OCI-LY1 (cell line): ENCODE measurements around the gene ANAPC2.

Experiments
- H2AFZ ChIP-seq: fragments of 200-600 bp; sonication (generic), shearing (Covaris generic); 2 replicates; pipeline ENCODE4 v1.6.0; 2014; ENCODE audit warnings: antibody characterized with exemption, mild to moderate bottlenecking, low read length
- H3F3A ChIP-seq: fragments of 200-600 bp; sonication (generic), shearing (Covaris generic); 2 replicates; pipeline ENCODE4 v1.6.0; 2014; ENCODE audit warnings: mild to moderate bottlenecking, antibody characterized with exemption, low read length, moderate library complexity; ENCODE audit not compliant: insufficient read depth
- H3K27ac ChIP-seq: fragments of 200-600 bp; sonication (generic); 2 replicates; pipeline ENCODE4 v1.5.1; 2014; ENCODE audit warnings: low read length, mixed run types, mild to moderate bottlenecking, low read depth; ENCODE audit not compliant: poor library complexity, severe bottlenecking
- H3K27me3 ChIP-seq: fragments of 200-600 bp; sonication (generic); 2 replicates; pipeline ENCODE4 v1.6.0; 2014; ENCODE audit warnings: antibody characterized with exemption, mild to moderate bottlenecking, low read length, moderate library complexity; ENCODE audit not compliant: insufficient read depth
- H3K36me3 ChIP-seq: fragments of 200-600 bp; sonication (generic); 2 replicates; pipeline ENCODE4 v1.6.1; 2014; ENCODE audit warnings: mild to moderate bottlenecking, antibody characterized with exemption, low read length, moderate library complexity, mixed read lengths; ENCODE audit not compliant: insufficient read depth
- H3K4me1 ChIP-seq: fragments of 200-600 bp; sonication (generic); 2 replicates; pipeline ENCODE4 v1.5.1; 2014; ENCODE audit warnings: mild to moderate bottlenecking, low read length, moderate library complexity; ENCODE audit not compliant: insufficient read depth, severe bottlenecking
- H3K4me2 ChIP-seq: fragments of 200-600 bp; sonication (generic), shearing (Covaris generic); 2 replicates; pipeline ENCODE4 v1.6.1; 2014; ENCODE audit warnings: low read length
- H3K4me3 ChIP-seq: fragments of 200-600 bp; sonication (generic); 2 replicates; pipeline ENCODE4 v1.5.1; 2014; ENCODE audit warnings: low read length, low read depth, mild to moderate bottlenecking, mixed read lengths; ENCODE audit not compliant: poor library complexity, severe bottlenecking
- H3K79me2 ChIP-seq: fragments of 200-600 bp; shearing (Covaris generic); 2 replicates; pipeline ENCODE4 v1.6.1; 2016; ENCODE audit warnings: mixed run types, low read length, mixed read lengths; ENCODE audit not compliant: insufficient read depth
- H3K9ac ChIP-seq: fragments of 200-600 bp; sonication (generic), shearing (Covaris generic); 2 replicates; pipeline ENCODE4 v1.6.1; 2014; ENCODE audit warnings: mild to moderate bottlenecking, low read length, mixed read lengths
- H3K9me2 ChIP-seq: fragments of 200-600 bp; sonication (generic), shearing (Covaris generic); 2 replicates; pipeline ENCODE4 v1.6.1; 2014; ENCODE audit warnings: low read depth, mild to moderate bottlenecking, low read length, mixed read lengths
- H3K9me3 ChIP-seq: fragments of 200-600 bp; shearing (Covaris generic); 2 replicates; pipeline ENCODE4 v1.6.1; 2014; ENCODE audit warnings: low read length, mixed read lengths
- H4K20me1 ChIP-seq: fragments of 200-600 bp; sonication (generic), shearing (Covaris generic); 2 replicates; pipeline ENCODE4 v1.6.0; 2016; ENCODE audit warnings: mild to moderate bottlenecking, low read length; ENCODE audit not compliant: insufficient read depth
- EZH2 ChIP-seq: fragments of 200-600 bp; sonication (generic), shearing (Covaris generic); IDR thresholded peaks from 2 replicates; pipeline ENCODE4 v1.8.0; 2017; ENCODE audit warnings: borderline replicate concordance, mixed run types, mild to moderate bottlenecking, antibody characterized with exemption, low read length, moderate library complexity, mixed read lengths
- TF ChIP-seq, protein P1 (sequence below): fragments of 200-600 bp; sonication (generic), shearing (Covaris generic); IDR thresholded peaks from 2 replicates; pipeline ENCODE4 v1.5.1; 2017; ENCODE audit warnings: mild to moderate bottlenecking, antibody characterized with exemption, low read length, moderate library complexity, mixed read lengths

ANAPC2 gene

DNA sequence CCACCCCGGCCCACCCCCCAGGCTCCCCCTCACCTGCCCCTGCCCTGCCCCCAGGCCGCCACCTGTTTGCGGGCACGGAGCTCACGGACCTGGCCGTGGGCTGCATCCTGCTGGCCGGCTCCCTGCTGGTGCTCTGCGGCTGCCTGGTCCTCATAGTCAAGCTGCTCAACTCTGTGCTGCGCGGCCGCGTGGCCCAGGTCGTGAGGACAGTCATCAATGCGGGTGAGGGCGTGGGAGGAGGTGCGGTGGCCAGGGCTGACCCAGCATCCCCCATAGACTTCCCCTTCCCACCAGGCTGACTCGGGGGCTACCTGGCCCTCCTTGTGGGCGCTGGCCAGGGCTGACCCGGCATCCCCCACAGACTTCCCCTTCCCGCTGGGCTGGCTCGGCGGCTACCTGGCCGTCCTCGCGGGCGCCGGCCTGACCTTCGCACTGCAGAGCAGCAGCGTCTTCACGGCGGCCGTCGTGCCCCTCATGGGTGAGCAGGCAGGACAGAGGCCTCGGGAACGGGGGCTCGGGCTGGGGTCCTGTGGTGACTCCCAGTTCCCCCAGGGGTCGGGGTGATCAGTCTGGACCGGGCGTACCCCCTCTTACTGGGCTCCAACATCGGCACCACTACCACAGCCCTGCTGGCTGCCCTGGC, 45.8 kb upstream of the ANAPC2 start:
- Histone ChIP-seq H3K9me3 (no peaks in the 10 kb centered on the region), H3K27ac (no peak overlapping the region), H3K4me3 (no peak overlapping the region), H4K20me1 (no peaks in the 10 kb centered on the region), H3K4me2 (no peak overlapping the region), H3F3A (no peaks in the 10 kb centered on the region), H2AFZ (no peak overlapping the region), H3K4me1 (peaks cover 14% of the 10 kb centered on the region), H3K9ac (no peak overlapping the region), H3K79me2 (no peaks in the 10 kb centered on the region), H3K36me3 (no peaks in the 10 kb centered on the region), H3K27me3 (peaks cover 9% of the 10 kb centered on the region; the same call in 1 of the 2 replicates), H3K9me2 (no peaks in the 10 kb centered on the region)
- TF ChIP-seq, protein P1, sequence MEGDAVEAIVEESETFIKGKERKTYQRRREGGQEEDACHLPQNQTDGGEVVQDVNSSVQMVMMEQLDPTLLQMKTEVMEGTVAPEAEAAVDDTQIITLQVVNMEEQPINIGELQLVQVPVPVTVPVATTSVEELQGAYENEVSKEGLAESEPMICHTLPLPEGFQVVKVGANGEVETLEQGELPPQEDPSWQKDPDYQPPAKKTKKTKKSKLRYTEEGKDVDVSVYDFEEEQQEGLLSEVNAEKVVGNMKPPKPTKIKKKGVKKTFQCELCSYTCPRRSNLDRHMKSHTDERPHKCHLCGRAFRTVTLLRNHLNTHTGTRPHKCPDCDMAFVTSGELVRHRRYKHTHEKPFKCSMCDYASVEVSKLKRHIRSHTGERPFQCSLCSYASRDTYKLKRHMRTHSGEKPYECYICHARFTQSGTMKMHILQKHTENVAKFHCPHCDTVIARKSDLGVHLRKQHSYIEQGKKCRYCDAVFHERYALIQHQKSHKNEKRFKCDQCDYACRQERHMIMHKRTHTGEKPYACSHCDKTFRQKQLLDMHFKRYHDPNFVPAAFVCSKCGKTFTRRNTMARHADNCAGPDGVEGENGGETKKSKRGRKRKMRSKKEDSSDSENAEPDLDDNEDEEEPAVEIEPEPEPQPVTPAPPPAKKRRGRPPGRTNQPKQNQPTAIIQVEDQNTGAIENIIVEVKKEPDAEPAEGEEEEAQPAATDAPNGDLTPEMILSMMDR: no peak
- no peak for TF ChIP-seq EZH2

GRCh38 chr9:137233143-137233980, 45.0 kb upstream of the ANAPC2 start:
- Histone ChIP-seq H3K4me2 (no peak overlapping the region), H3F3A (no peaks in the 10 kb centered on the region), H3K79me2 (no peaks in the 10 kb centered on the region), H2AFZ (no peak overlapping the region), H3K9me2 (no peaks in the 10 kb centered on the region), H3K27me3 (peaks cover 10% of the 10 kb centered on the region; the same call in 1 of the 2 replicates), H3K4me1 (peaks cover 8% of the 10 kb centered on the region), H3K9ac (no peak overlapping the region), H3K9me3 (no peaks in the 10 kb centered on the region), H3K36me3 (no peaks in the 10 kb centered on the region), H4K20me1 (no peaks in the 10 kb centered on the region), H3K27ac (no peak overlapping the region), H3K4me3 (no peak overlapping the region)
- TF ChIP-seq, protein P1: no peak
- TF ChIP-seq EZH2: no peak

GRCh38 chr9:137232510-137232909, 44.1 kb upstream of the ANAPC2 start:
- Histone ChIP-seq H3K9me3 (no peaks in the 10 kb centered on the region), H3F3A (no peaks in the 10 kb centered on the region), H3K4me3 (no peak overlapping the region), H4K20me1 (no peaks in the 10 kb centered on the region), H3K36me3 (no peaks in the 10 kb centered on the region), H3K27me3 (peaks cover 12% of the 10 kb centered on the region; the same call in 1 of the 2 replicates), H3K4me2 (no peak overlapping the region), H3K9me2 (no peaks in the 10 kb centered on the region), H2AFZ (no peak overlapping the region), H3K27ac (no peak overlapping the region), H3K79me2 (no peaks in the 10 kb centered on the region), H3K9ac (no peak overlapping the region), H3K4me1 (peaks cover 8% of the 10 kb centered on the region)
- TF ChIP-seq, protein P1: no peak
- no peak for TF ChIP-seq EZH2
